HCT116 (cell line): ENCODE data around the gene GOLGA6L24.
"Not testable (repeated sequence)": the region's sequence is repeated elsewhere in the genome, so short reads cannot be mapped to it uniquely, and the experiment has no call there.

ENCODE experiments used
- CEBPB ChIP-seq: IDR thresholded peaks from 2 replicates; pipeline ENCODE4 v1.6.1; 2012; ENCODE audit warnings: low read depth
- CTCF ChIP-seq, 3 experiments: fragments of 200-600 bp in 1 of 3; sonication (generic) in 1 of 3; IDR thresholded peaks in 2 of 3; conservative IDR thresholded peaks in 1 of 3; 2 replicates each; pipeline ENCODE4 v1.5.1; 2012 to 2017; ENCODE audit warnings: low read depth in 2 of 3, low read length in 2 of 3, antibody characterized with exemption in 1 of 3, borderline replicate concordance in 1 of 3, control low read depth in 1 of 3, mild to moderate bottlenecking in 1 of 3, mixed read lengths in 1 of 3, mixed run types in 1 of 3, moderate library complexity in 1 of 3; ENCODE audit not compliant: insufficient read depth in 1 of 3
- ELF1 ChIP-seq: IDR thresholded peaks from 2 replicates; pipeline ENCODE4 v1.6.1; 2012; ENCODE audit warnings: low read depth, borderline replicate concordance
- EZH2 ChIP-seq: fragments of 200-600 bp; sonication (generic); IDR thresholded peaks from 2 replicates; pipeline ENCODE4 v1.6.1; 2017; ENCODE audit warnings: antibody characterized with exemption, mixed run types
- EZH2phosphoT487 ChIP-seq: fragments of 200-600 bp; IDR thresholded peaks from 2 replicates; pipeline ENCODE4 v1.6.1; 2018; ENCODE audit warnings: antibody characterized with exemption, borderline replicate concordance
- MAX ChIP-seq: IDR thresholded peaks from 2 replicates; pipeline ENCODE4 v1.6.1; 2012
- POLR2A ChIP-seq: IDR thresholded peaks from 2 replicates; pipeline ENCODE4 v1.7.0; 2011; ENCODE audit warnings: borderline replicate concordance; ENCODE audit not compliant: insufficient read depth, insufficient read length; ENCODE audit errors: extremely low read depth
- RAD21 ChIP-seq: IDR thresholded peaks from 2 replicates; pipeline ENCODE4 v1.6.1; 2012; ENCODE audit warnings: low read depth, mild to moderate bottlenecking
- SP1 ChIP-seq: IDR thresholded peaks from 2 replicates; pipeline ENCODE4 v1.6.1; 2012; ENCODE audit warnings: low read depth
- ZBTB33 ChIP-seq: IDR thresholded peaks from 2 replicates; pipeline ENCODE4 v1.6.1; 2011; ENCODE audit warnings: mild to moderate bottlenecking, low read length, moderate library complexity; ENCODE audit not compliant: insufficient replicate concordance; ENCODE audit errors: extremely low read depth
- ZFX ChIP-seq: fragments of 450-650 bp; IDR thresholded peaks from 2 replicates; pipeline ENCODE4 v1.6.1; 2017
- TF ChIP-seq, protein P1 (sequence below): IDR thresholded peaks from 2 replicates; pipeline ENCODE4 v1.6.1; 2012; ENCODE audit warnings: low read depth
- TF ChIP-seq, protein P2 (sequence below): IDR thresholded peaks from 2 replicates; pipeline ENCODE4 v1.6.1; 2012

DNA sequence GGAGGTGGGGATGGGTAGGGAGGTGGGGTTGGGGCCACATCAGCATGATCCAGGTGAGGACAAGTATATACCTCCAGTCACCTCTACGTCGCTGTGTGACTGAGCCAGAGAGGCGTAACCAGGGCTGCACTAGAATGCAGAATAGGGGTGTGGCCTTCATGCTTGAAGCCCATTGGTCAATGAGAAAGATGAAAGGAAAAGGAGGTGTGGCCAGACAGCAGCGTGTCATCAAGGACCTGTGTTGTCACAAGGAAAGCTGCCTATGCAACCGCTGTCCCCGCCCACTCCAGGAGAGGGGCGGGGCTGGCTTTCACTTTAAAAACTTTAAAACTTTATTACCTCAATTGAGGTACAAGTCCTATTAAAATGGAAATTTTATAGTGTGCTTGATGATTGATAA is at the start of gene GOLGA6L24:
- not testable (repeated sequence) for TF ChIP-seq EZH2; POLR2A; MAX; CTCF (IDR thresholded peaks at IDR 0.05 in 2 of 3, conservative IDR thresholded peaks at IDR 0.05 in 1 of 3; ENCODE audit: borderline replicate concordance in 1 of 3, insufficient read depth in 1 of 3, low read depth in 2 of 3, low read length in 2 of 3); CEBPB; ELF1; EZH2phosphoT487; SP1; ZBTB33; RAD21; ZFX
- TF ChIP-seq, protein P1, sequence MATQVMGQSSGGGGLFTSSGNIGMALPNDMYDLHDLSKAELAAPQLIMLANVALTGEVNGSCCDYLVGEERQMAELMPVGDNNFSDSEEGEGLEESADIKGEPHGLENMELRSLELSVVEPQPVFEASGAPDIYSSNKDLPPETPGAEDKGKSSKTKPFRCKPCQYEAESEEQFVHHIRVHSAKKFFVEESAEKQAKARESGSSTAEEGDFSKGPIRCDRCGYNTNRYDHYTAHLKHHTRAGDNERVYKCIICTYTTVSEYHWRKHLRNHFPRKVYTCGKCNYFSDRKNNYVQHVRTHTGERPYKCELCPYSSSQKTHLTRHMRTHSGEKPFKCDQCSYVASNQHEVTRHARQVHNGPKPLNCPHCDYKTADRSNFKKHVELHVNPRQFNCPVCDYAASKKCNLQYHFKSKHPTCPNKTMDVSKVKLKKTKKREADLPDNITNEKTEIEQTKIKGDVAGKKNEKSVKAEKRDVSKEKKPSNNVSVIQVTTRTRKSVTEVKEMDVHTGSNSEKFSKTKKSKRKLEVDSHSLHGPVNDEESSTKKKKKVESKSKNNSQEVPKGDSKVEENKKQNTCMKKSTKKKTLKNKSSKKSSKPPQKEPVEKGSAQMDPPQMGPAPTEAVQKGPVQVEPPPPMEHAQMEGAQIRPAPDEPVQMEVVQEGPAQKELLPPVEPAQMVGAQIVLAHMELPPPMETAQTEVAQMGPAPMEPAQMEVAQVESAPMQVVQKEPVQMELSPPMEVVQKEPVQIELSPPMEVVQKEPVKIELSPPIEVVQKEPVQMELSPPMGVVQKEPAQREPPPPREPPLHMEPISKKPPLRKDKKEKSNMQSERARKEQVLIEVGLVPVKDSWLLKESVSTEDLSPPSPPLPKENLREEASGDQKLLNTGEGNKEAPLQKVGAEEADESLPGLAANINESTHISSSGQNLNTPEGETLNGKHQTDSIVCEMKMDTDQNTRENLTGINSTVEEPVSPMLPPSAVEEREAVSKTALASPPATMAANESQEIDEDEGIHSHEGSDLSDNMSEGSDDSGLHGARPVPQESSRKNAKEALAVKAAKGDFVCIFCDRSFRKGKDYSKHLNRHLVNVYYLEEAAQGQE, result not testable (repeated sequence)
- TF ChIP-seq, protein P2, sequence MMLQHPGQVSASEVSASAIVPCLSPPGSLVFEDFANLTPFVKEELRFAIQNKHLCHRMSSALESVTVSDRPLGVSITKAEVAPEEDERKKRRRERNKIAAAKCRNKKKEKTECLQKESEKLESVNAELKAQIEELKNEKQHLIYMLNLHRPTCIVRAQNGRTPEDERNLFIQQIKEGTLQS, result not testable (repeated sequence)
